Peyer's patch (tissue), 4 donors: ENCODE measurements around the gene LAMC2. TPM values are rescaled to one million over a fixed set of nuclear protein-coding genes. Genes with fewer than 3 reads are reported as not detected.

Source experiments
- DNase-seq, 3 donors: peaks; one replicate each; pipeline ENCODE4 v3.0.0-alpha.2; 2017 to 2019
- H3K27ac ChIP-seq, 4 donors: fragments of 200-600 bp; sonication (generic); one replicate each; pipeline ENCODE4 v1.5.1; 2016 to 2019
- H3K27me3 ChIP-seq, 2 donors: fragments of 200-600 bp; sonication (generic); one replicate each; pipeline ENCODE4 v1.5.1; 2019
- H3K36me3 ChIP-seq, 3 donors: fragments of 200-600 bp; sonication (generic); one replicate each; pipeline ENCODE4 v1.5.1; 2016 to 2019
- H3K4me1 ChIP-seq, 4 donors: fragments of 200-600 bp; sonication (generic); one replicate each; pipeline ENCODE4 v1.5.1; 2016 to 2019
- H3K4me3 ChIP-seq, 4 donors: fragments of 200-600 bp; sonication (generic); 1 replicate in 3 of 4; 2 replicates in 1 of 4; pipeline ENCODE4 v1.5.1; 2016 to 2019; ENCODE audit warnings: mild to moderate bottlenecking in 1 of 4
- H3K9me3 ChIP-seq, 4 donors: fragments of 200-600 bp; sonication (generic); one replicate each; pipeline ENCODE4 v1.5.1; 2016 to 2019; ENCODE audit warnings: mild to moderate bottlenecking in 1 of 4
- POLR2A ChIP-seq, 2 donors: fragments of 450-650 bp; IDR thresholded peaks; one replicate each; pipeline ENCODE4 v1.5.1; 2017; ENCODE audit warnings: antibody characterized with exemption in 2 of 2, mild to moderate bottlenecking in 2 of 2, moderate library complexity in 2 of 2
- total RNA-seq, 4 donors: library from RNA; depleted of rRNA; stranded (reverse); fragments of >200 nt; gene quantifications; one replicate each; pipeline ENCODE4 v1.1.0, GENCODE V29; 2016
- TF ChIP-seq, protein P1 (sequence below), 6 experiments: fragments of 450-650 bp in 4 of 6; fragments of 200-600 bp in 2 of 6; sonication (generic) in 1 of 6; IDR thresholded peaks; one replicate each; pipeline ENCODE4 v1.5.1; 2017 to 2019; ENCODE audit warnings: antibody characterized with exemption in 6 of 6, mild to moderate bottlenecking in 3 of 6, moderate library complexity in 1 of 6

Gene LAMC2
- total RNA-seq, 4 donors from 2014 or later: 3.3 to 29.7 (median 17.3) TPM

DNA sequence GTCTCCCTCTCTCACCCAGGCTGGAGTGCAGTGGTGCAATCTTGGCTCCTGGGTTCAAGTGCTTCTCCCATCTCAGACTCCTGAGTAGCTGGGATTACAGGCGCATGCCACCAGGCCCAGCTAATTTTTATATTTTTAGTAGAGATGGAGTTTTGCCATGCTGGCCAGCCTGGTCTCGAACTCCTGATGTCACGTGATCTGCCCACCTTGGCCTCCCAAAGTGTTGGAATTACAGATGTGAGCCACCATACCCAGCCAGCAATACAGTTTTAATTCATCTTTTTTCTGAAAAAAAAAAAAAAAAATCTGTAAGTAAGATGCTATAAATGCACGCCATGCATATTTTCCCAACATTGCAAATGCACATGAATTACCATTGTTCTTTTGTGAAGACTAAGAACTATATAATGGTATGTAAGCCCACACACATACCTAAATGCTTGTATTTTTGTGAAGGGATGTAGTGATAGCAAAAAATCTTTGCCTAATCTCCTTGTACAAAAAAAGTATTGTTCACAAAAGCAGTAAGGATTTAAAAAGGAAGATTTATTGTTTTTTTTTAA lies 8.0 kb downstream of the LAMC2 start:
- no peak overlapping the region for H3K27ac ChIP-seq
- no peak for DNase-seq
- peaks cover 0 to 8% (median 0%) of the 10 kb centered on the region in 4 donors for H3K4me1 ChIP-seq
- TF ChIP-seq, protein P1, sequence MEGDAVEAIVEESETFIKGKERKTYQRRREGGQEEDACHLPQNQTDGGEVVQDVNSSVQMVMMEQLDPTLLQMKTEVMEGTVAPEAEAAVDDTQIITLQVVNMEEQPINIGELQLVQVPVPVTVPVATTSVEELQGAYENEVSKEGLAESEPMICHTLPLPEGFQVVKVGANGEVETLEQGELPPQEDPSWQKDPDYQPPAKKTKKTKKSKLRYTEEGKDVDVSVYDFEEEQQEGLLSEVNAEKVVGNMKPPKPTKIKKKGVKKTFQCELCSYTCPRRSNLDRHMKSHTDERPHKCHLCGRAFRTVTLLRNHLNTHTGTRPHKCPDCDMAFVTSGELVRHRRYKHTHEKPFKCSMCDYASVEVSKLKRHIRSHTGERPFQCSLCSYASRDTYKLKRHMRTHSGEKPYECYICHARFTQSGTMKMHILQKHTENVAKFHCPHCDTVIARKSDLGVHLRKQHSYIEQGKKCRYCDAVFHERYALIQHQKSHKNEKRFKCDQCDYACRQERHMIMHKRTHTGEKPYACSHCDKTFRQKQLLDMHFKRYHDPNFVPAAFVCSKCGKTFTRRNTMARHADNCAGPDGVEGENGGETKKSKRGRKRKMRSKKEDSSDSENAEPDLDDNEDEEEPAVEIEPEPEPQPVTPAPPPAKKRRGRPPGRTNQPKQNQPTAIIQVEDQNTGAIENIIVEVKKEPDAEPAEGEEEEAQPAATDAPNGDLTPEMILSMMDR (IDR thresholded peaks at IDR 0.05): no peak
- no peak for TF ChIP-seq POLR2A (IDR thresholded peaks at IDR 0.05)
- no peaks in the 10 kb centered on the region for H3K27me3 ChIP-seq
- no peak overlapping the region for H3K4me3 ChIP-seq
- H3K36me3 ChIP-seq: no peaks in the 10 kb centered on the region
- no peaks in the 10 kb centered on the region for H3K9me3 ChIP-seq

GRCh38 chr1:183194527-183195141 lies 8.6 kb downstream of the LAMC2 start:
- no peak overlapping the region for H3K4me3 ChIP-seq
- peaks cover 0 to 8% (median 0%) of the 10 kb centered on the region in 4 donors for H3K4me1 ChIP-seq
- TF ChIP-seq, protein P1 (IDR thresholded peaks at IDR 0.05): no peak
- TF ChIP-seq POLR2A (IDR thresholded peaks at IDR 0.05): no peak
- no peak for DNase-seq
- H3K27ac ChIP-seq: peak overlapping the region in 2 of 4 donors; percentile 56 to 74
- H3K27me3 ChIP-seq: no peaks in the 10 kb centered on the region
- no peaks in the 10 kb centered on the region for H3K9me3 ChIP-seq
- no peaks in the 10 kb centered on the region for H3K36me3 ChIP-seq

- Histone ChIP-seq H3K27me3 (no peaks in the 10 kb centered on the region), H3K27ac (peak overlapping the region in 2 of 4 donors; percentile 56 to 74), H3K4me3 (no peak overlapping the region), H3K9me3 (no peaks in the 10 kb centered on the region), H3K36me3 (no peaks in the 10 kb centered on the region), H3K4me1 (peaks cover 0 to 8% (median 0%) of the 10 kb centered on the region in 4 donors)
- peak in 2 of 3 donors; percentile 56 to 72 for DNase-seq
- no peak for TF ChIP-seq POLR2A (IDR thresholded peaks at IDR 0.05)
- TF ChIP-seq, protein P1 (IDR thresholded peaks at IDR 0.05): peak in 3 of 6 experiments; percentile 40 to 46 (median 42)
Measured at GRCh38 chr1:183195142-183195574, 9.1 kb downstream of the LAMC2 start.

GRCh38 chr1:183197762-183198161 lies 11.7 kb downstream of the LAMC2 start:
- Histone ChIP-seq H3K36me3 (no peaks in the 10 kb centered on the region), H3K27ac (peak overlapping the region in 1 of 4 donors; percentile 53), H3K9me3 (no peaks in the 10 kb centered on the region), H3K4me3 (no peak overlapping the region), H3K4me1 (peaks cover 0 to 8% (median 0%) of the 10 kb centered on the region in 4 donors), H3K27me3 (no peaks in the 10 kb centered on the region)
- TF ChIP-seq, protein P1 (IDR thresholded peaks at IDR 0.05): no peak
- TF ChIP-seq POLR2A (IDR thresholded peaks at IDR 0.05): no peak
- DNase-seq: no peak

DNA sequence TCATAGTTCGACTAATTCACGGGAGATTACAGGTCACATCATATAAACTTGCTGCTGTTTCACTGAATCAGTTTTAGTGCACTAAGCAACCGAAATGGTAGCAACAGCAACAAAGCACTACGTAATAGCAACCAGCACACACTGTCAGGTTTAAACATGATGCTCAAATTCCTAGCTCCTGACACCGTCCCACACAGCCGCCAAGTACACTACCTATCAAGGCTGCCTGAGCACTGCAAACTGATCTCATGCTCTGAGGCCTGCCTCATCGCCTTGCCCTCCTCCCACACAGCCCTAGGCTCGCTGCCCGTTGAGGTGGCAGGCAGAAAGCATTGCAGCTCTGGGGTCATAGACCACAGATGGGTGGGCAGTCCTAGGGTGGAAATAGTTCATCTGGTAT lies 12.4 kb downstream of the LAMC2 start:
- H3K36me3 ChIP-seq: no peaks in the 10 kb centered on the region
- peak overlapping the region in 1 of 4 donors; percentile 53 for H3K27ac ChIP-seq
- H3K9me3 ChIP-seq: no peaks in the 10 kb centered on the region
- no peak overlapping the region for H3K4me3 ChIP-seq
- TF ChIP-seq POLR2A (IDR thresholded peaks at IDR 0.05): no peak
- TF ChIP-seq, protein P1 (IDR thresholded peaks at IDR 0.05): no peak
- H3K27me3 ChIP-seq: no peaks in the 10 kb centered on the region
- H3K4me1 ChIP-seq: peaks cover 0 to 8% (median 0%) of the 10 kb centered on the region in 4 donors
- DNase-seq: peak in 2 of 3 donors; percentile 51 to 65
